GM12878 (cell line): ENCODE results near the gene DDX19B. TPM values are rescaled to one million over a fixed set of nuclear protein-coding genes. Genes with fewer than 3 reads are reported as not detected.

Source experiments
- ATAC-seq: fragments of 200-7000 bp; cut with Tn5 transposase; 3 replicates; pipeline ENCODE4 v1.9.1; 2020; ENCODE audit warnings: mild to moderate bottlenecking, moderate library complexity
- BruUV-seq: library from RNA; stranded (reverse); fragments of 400-500 nt; replicated peaks from 2 replicates; lab custom pipeline; 2021; lab: Mats Ljungman, UMichigan
- CTCF ChIA-PET: fragments of 300-600 bp; sonication (Branson Sonifier 250); formaldehyde crosslinking; extraction: SDS; loops from one replicate; lab custom pipeline; 2021; ENCODE audit warnings: inconsistent platforms; lab: Yijun Ruan, JAX
- POLR2A ChIA-PET: fragments of 350-600 bp; formaldehyde crosslinking; extraction: SDS; loops from one replicate; lab custom pipeline; 2021; ENCODE audit warnings: inconsistent platforms; lab: Charles Lee
- RAD21 ChIA-PET: fragments of 300-600 bp; sonication (Branson Sonifier 250); formaldehyde crosslinking; loops from one replicate; lab custom pipeline; 2023; ENCODE audit warnings: antibody characterized with exemption; ENCODE audit not compliant: unreplicated experiment; lab: Charles Lee
- SMC1A ChIA-PET: fragments of 300-600 bp; sonication (Branson Sonifier 250); formaldehyde crosslinking; loops from one replicate; lab custom pipeline; 2023; ENCODE audit not compliant: unreplicated experiment, uncharacterized antibody; lab: Charles Lee
- DNase-seq: peaks from one replicate; pipeline ENCODE4 v3.0.0-alpha.2; 2011; ENCODE audit warnings: low read depth, low spot score
- FAIRE-seq: peaks from 3 replicates; lab custom pipeline; 2011; peaks lifted over from hg19 to GRCh38; lab: Jason Lieb, UNC
- H2AFZ ChIP-seq: 2 replicates; pipeline ENCODE4 v1.6.0; 2011; ENCODE audit warnings: low read depth, low read length, control low read depth; ENCODE audit not compliant: control insufficient read depth
- H3K27ac ChIP-seq: 2 replicates; pipeline ENCODE4 v1.5.1; 2011; ENCODE audit warnings: control low read depth; ENCODE audit not compliant: control insufficient read depth, insufficient read depth
- H3K27me3 ChIP-seq, 2 experiments: replicated peaks in 1 of 2; 2 replicates each; pipeline versions ENCODE4 v1.6.0 to v1.6.1; 2011; ENCODE audit warnings: low read length in 1 of 2; ENCODE audit not compliant: control insufficient read depth in 2 of 2, insufficient read depth in 2 of 2
- H3K36me3 ChIP-seq, 2 experiments: 2 replicates each; pipeline ENCODE4 v1.5.1; 2011; ENCODE audit warnings: low read length in 1 of 2; ENCODE audit not compliant: control insufficient read depth in 2 of 2, insufficient read depth in 2 of 2
- H3K4me1 ChIP-seq: 2 replicates; pipeline ENCODE4 v1.6.1; 2011; ENCODE audit warnings: mild to moderate bottlenecking, low read length, moderate library complexity, mixed read lengths; ENCODE audit not compliant: control insufficient read depth, insufficient read depth
- H3K4me2 ChIP-seq: 2 replicates; pipeline ENCODE4 v1.6.0; 2011; ENCODE audit warnings: control low read depth; ENCODE audit not compliant: control insufficient read depth, insufficient read depth
- H3K4me3 ChIP-seq: fragments of 200-600 bp; sonication (generic); 2 replicates; pipeline ENCODE4 v1.5.1; 2016
- H3K79me2 ChIP-seq: 2 replicates; pipeline ENCODE4 v1.6.0; 2011; ENCODE audit warnings: low read length; ENCODE audit not compliant: control insufficient read depth, insufficient read depth
- H3K9ac ChIP-seq: 2 replicates; pipeline ENCODE4 v1.8.0; 2011; ENCODE audit warnings: low read length, control low read depth, mixed read lengths; ENCODE audit not compliant: control insufficient read depth, insufficient read depth
- H3K9me3 ChIP-seq: replicated peaks from 3 replicates; pipeline ENCODE4 v1.5.1; 2011; ENCODE audit warnings: mild to moderate bottlenecking, low read length; ENCODE audit not compliant: control insufficient read depth, insufficient read depth
- H4K20me1 ChIP-seq: 2 replicates; pipeline ENCODE4 v1.6.0; 2011; ENCODE audit not compliant: control insufficient read depth, insufficient read depth
- ASH2L ChIP-seq: fragments of 300-600, 200-600 bp; sonication (generic); IDR thresholded peaks from 2 replicates; pipeline ENCODE4 v1.6.1; 2017; ENCODE audit warnings: low read depth, mild to moderate bottlenecking, borderline replicate concordance
- BCL11A ChIP-seq: IDR thresholded peaks from 2 replicates; pipeline ENCODE4 v1.6.1; 2011; ENCODE audit warnings: low read depth, low read length
- CHD4 ChIP-seq: fragments of 200-600 bp; sonication (generic); IDR thresholded peaks from 2 replicates; pipeline ENCODE4 v1.6.1; 2016; ENCODE audit warnings: mild to moderate bottlenecking
- IKZF1 ChIP-seq: fragments of 450-650 bp; conservative IDR thresholded peaks from 2 replicates; pipeline ENCODE4 v1.6.1; 2017; ENCODE audit warnings: antibody characterized with exemption, mild to moderate bottlenecking
- IRF3 ChIP-seq: fragments of 450-650 bp; IDR thresholded peaks from 2 replicates; pipeline ENCODE4 v1.6.1; 2014; ENCODE audit warnings: mild to moderate bottlenecking
- MYB ChIP-seq: fragments of 150-350 bp; IDR thresholded peaks from 2 replicates; pipeline ENCODE4 v1.6.1; 2014; ENCODE audit warnings: mild to moderate bottlenecking, low read depth, low read length, borderline replicate concordance
- NRF1 ChIP-seq: conservative IDR thresholded peaks from 2 replicates; pipeline ENCODE4 v1.6.1; 2011; ENCODE audit warnings: mild to moderate bottlenecking, low read depth, low read length, improper control_type of control experiment
- RFX5 ChIP-seq: IDR thresholded peaks from 2 replicates; pipeline ENCODE4 v1.6.1; 2011; ENCODE audit warnings: low read depth, low read length, improper control_type of control experiment
- TCF12 ChIP-seq: IDR thresholded peaks from 2 replicates; pipeline ENCODE4 v1.6.1; 2011; ENCODE audit warnings: low read depth, mild to moderate bottlenecking, low read length
- ZNF622 ChIP-seq: fragments of 450-650 bp; IDR thresholded peaks from 2 replicates; pipeline ENCODE4 v1.6.1; 2017; ENCODE audit warnings: mild to moderate bottlenecking, inconsistent platforms
- WGBS: methylation state at CpG from one replicate; pipeline ENCODE4 v1.1.6; 2016; ENCODE audit warnings: low lambda C conversion rate; ENCODE audit not compliant: insufficient replicate concordance, insufficient coverage; ENCODE audit errors: missing lambda C conversion rate; 5-methylcytosine and 5-hydroxymethylcytosine counted together
- in situ Hi-C: fragments of 300-500 bp; cut with MboI; formaldehyde crosslinking; loops from 9 replicates; pipeline ENCODE4 v1.14.3; 2018; ENCODE audit warnings: mixed read lengths
- intact Hi-C: fragments of 100-400 bp; cut with micrococcal nuclease; formaldehyde crosslinking; loops from one replicate; pipeline ENCODE4 v1.14.2; 2022; ENCODE audit not compliant: unreplicated experiment
- polyA plus RNA-seq, 11 experiments: library from polyadenylated mRNA; depleted of rRNA in 4 of 11; unstranded in 6 of 11; stranded (reverse) in 5 of 11; fragments of >200 nt; fragmentation: Nextera tagmentation in 4 of 11; fragmentation: Illumina TruSeq in 1 of 11; extraction: Ambion mirVana in 4 of 11; extraction: Trizol in 1 of 11; gene quantifications; 1 replicate in 1 of 11; 2 replicates in 10 of 11; pipeline versions ENCODE4 v1.2.1 to v1.2.3, GENCODE V29; 2011 to 2016; ENCODE audit warnings: inconsistent platforms in 2 of 11, missing spikeins in 2 of 11, low read depth in 1 of 11
- total RNA-seq, 4 experiments: library from RNA; depleted of rRNA in 3 of 4; stranded (reverse); fragments of >200 nt in 3 of 4; fragmentation: Illumina TruSeq in 1 of 4; extraction: Trizol in 1 of 4; gene quantifications; 2 replicates each; pipeline versions ENCODE4 v1.2.1 to v1.2.3, GENCODE V29; 2013 to 2021
- TF ChIP-seq, protein P1 (sequence below): fragments of 450-650 bp; formaldehyde crosslinking; IDR thresholded peaks from 2 replicates; pipeline ENCODE4 v1.5.0; 2022; ENCODE audit warnings: mild to moderate bottlenecking, missing genetic modification characterization
- TF ChIP-seq, protein P2 (sequence below): IDR thresholded peaks from 2 replicates; pipeline ENCODE4 v1.6.1; 2011; ENCODE audit warnings: low read depth, low read length, improper control_type of control experiment, borderline replicate concordance
- TF ChIP-seq, protein P3 (sequence below): fragments of 450-650 bp; IDR thresholded peaks from 2 replicates; pipeline ENCODE4 v1.6.1; 2017; ENCODE audit warnings: mild to moderate bottlenecking, moderate library complexity
- TF ChIP-seq, protein P4 (sequence below): fragments of 450-650 bp; IDR thresholded peaks from 2 replicates; pipeline ENCODE4 v1.6.1; 2017; ENCODE audit warnings: borderline replicate concordance

DDX19B gene
- total and polyA plus RNA-seq, 10 of the 15 experiments (the other 5 are each of a cell fraction or from before 2014, with no cell fraction given): 14.1 to 69.1 (median 42.5) TPM

DNA sequence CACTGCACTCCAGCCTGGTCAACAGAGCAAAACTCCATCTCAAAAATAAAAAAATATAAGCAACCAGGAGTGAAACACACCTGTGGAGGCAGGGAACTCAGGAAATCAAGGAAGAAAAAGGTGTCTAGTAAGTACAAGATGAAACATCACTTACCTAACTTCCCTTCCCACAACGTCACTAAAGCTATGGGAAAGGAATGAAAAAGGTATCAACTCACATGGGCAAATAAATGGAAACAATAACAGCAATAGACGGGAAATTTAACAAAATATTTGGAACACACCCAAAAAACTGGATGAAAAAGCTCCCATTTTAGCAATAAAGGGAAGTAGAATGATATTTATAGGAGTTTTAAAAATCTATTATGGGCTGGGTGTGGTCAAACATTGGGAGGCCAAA is 78.8 kb downstream of the DDX19B start:
- 47% methylated on average over 2 of the region's 2 CpGs for WGBS
- ChIA-PET RAD21 (no interaction called here), SMC1A (interaction anchor here (1.1 kb wide), 1 partner anchor 10 kb away, joined by 4 read pairs; no protein-coding TSS in a partner anchor), POLR2A (interaction anchor here (0.7 to 1.6 kb wide), 4 partner anchors 26 to 432 kb away, joined by 3 to 9 read pairs (median 3); no protein-coding TSS in a partner anchor)
- no peak overlapping the region for H3K9ac ChIP-seq
- H2AFZ ChIP-seq: no peak overlapping the region
- no peak overlapping the region for H3K4me2 ChIP-seq
- H3K36me3 ChIP-seq: peaks cover 4 to 17% of the 10 kb centered on the region in 2 experiments; a peak in 2 of 4 replicates
- in situ Hi-C loops: no loop called here
- H3K4me1 ChIP-seq: peaks cover 14% of the 10 kb centered on the region
- BruUV-seq: no TSS peak
- H3K27me3 ChIP-seq: no peaks in the 10 kb centered on the region
- DNase-seq: no peak
- no peak for FAIRE-seq
- TF ChIP-seq, protein P1, sequence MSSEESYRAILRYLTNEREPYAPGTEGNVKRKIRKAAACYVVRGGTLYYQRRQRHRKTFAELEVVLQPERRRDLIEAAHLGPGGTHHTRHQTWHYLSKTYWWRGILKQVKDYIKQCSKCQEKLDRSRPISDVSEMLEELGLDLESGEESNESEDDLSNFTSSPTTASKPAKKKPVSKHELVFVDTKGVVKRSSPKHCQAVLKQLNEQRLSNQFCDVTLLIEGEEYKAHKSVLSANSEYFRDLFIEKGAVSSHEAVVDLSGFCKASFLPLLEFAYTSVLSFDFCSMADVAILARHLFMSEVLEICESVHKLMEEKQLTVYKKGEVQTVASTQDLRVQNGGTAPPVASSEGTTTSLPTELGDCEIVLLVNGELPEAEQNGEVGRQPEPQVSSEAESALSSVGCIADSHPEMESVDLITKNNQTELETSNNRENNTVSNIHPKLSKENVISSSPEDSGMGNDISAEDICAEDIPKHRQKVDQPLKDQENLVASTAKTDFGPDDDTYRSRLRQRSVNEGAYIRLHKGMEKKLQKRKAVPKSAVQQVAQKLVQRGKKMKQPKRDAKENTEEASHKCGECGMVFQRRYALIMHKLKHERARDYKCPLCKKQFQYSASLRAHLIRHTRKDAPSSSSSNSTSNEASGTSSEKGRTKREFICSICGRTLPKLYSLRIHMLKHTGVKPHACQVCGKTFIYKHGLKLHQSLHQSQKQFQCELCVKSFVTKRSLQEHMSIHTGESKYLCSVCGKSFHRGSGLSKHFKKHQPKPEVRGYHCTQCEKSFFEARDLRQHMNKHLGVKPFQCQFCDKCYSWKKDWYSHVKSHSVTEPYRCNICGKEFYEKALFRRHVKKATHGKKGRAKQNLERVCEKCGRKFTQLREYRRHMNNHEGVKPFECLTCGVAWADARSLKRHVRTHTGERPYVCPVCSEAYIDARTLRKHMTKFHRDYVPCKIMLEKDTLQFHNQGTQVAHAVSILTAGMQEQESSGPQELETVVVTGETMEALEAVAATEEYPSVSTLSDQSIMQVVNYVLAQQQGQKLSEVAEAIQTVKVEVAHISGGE: no peak
- TF ChIP-seq ZNF622 (no peak), IKZF1 (no peak), CHD4 (no peak), RFX5 (no peak), MYB (no peak), TCF12 (no peak), BCL11A (no peak), ASH2L (no peak), IRF3 (no peak), NRF1 (no peak)
- TF ChIP-seq, protein P2, sequence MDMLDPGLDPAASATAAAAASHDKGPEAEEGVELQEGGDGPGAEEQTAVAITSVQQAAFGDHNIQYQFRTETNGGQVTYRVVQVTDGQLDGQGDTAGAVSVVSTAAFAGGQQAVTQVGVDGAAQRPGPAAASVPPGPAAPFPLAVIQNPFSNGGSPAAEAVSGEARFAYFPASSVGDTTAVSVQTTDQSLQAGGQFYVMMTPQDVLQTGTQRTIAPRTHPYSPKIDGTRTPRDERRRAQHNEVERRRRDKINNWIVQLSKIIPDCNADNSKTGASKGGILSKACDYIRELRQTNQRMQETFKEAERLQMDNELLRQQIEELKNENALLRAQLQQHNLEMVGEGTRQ: no peak
- TF ChIP-seq, protein P3, sequence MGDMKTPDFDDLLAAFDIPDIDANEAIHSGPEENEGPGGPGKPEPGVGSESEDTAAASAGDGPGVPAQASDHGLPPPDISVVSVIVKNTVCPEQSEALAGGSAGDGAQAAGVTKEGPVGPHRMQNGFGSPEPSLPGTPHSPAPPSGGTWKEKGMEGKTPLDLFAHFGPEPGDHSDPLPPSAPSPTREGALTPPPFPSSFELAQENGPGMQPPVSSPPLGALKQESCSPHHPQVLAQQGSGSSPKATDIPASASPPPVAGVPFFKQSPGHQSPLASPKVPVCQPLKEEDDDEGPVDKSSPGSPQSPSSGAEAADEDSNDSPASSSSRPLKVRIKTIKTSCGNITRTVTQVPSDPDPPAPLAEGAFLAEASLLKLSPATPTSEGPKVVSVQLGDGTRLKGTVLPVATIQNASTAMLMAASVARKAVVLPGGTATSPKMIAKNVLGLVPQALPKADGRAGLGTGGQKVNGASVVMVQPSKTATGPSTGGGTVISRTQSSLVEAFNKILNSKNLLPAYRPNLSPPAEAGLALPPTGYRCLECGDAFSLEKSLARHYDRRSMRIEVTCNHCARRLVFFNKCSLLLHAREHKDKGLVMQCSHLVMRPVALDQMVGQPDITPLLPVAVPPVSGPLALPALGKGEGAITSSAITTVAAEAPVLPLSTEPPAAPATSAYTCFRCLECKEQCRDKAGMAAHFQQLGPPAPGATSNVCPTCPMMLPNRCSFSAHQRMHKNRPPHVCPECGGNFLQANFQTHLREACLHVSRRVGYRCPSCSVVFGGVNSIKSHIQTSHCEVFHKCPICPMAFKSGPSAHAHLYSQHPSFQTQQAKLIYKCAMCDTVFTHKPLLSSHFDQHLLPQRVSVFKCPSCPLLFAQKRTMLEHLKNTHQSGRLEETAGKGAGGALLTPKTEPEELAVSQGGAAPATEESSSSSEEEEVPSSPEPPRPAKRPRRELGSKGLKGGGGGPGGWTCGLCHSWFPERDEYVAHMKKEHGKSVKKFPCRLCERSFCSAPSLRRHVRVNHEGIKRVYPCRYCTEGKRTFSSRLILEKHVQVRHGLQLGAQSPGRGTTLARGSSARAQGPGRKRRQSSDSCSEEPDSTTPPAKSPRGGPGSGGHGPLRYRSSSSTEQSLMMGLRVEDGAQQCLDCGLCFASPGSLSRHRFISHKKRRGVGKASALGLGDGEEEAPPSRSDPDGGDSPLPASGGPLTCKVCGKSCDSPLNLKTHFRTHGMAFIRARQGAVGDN: no peak
- TF ChIP-seq, protein P4, sequence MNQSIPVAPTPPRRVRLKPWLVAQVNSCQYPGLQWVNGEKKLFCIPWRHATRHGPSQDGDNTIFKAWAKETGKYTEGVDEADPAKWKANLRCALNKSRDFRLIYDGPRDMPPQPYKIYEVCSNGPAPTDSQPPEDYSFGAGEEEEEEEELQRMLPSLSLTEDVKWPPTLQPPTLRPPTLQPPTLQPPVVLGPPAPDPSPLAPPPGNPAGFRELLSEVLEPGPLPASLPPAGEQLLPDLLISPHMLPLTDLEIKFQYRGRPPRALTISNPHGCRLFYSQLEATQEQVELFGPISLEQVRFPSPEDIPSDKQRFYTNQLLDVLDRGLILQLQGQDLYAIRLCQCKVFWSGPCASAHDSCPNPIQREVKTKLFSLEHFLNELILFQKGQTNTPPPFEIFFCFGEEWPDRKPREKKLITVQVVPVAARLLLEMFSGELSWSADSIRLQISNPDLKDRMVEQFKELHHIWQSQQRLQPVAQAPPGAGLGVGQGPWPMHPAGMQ: no peak
- TF ChIP-seq, all 136 proteins: peak for 0
- Histone ChIP-seq H4K20me1 (no peaks in the 10 kb centered on the region), H3K4me3 (no peak overlapping the region), H3K27ac (no peak overlapping the region), H3K9me3 (no peaks in the 10 kb centered on the region), H3K79me2 (peaks cover 23% of the 10 kb centered on the region)
- CTCF ChIA-PET: no interaction called here
- ATAC-seq: no peak
- intact Hi-C loops: no loop called here
